HG03439 (cell line): ENCODE data around the gene COL27A1.

Source experiments
- ATAC-seq: cut with Tn5 transposase; IDR thresholded peaks from one replicate; pipeline ENCODE4 v1.9.1; 2021; ENCODE audit warnings: mild to moderate bottlenecking, moderate library complexity; ENCODE audit not compliant: unreplicated experiment

Gene COL27A1

DNA sequence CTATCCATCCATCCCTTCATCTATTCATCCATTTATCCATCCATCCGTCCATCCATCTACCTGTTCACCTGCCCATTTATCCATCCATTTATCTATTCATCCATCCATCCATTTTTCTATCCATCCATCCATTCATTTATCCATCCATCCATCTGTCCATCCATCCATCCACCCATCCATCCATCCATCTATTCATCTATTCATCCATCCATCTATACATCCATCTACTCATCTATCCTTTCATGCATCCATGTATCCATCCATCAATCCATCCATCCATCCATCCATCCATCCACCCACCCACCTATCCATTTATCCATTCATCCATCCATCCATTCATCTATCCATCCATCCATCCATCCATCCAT is 10.8 kb downstream of the COL27A1 start:
- ATAC-seq, result no peak

DNA sequence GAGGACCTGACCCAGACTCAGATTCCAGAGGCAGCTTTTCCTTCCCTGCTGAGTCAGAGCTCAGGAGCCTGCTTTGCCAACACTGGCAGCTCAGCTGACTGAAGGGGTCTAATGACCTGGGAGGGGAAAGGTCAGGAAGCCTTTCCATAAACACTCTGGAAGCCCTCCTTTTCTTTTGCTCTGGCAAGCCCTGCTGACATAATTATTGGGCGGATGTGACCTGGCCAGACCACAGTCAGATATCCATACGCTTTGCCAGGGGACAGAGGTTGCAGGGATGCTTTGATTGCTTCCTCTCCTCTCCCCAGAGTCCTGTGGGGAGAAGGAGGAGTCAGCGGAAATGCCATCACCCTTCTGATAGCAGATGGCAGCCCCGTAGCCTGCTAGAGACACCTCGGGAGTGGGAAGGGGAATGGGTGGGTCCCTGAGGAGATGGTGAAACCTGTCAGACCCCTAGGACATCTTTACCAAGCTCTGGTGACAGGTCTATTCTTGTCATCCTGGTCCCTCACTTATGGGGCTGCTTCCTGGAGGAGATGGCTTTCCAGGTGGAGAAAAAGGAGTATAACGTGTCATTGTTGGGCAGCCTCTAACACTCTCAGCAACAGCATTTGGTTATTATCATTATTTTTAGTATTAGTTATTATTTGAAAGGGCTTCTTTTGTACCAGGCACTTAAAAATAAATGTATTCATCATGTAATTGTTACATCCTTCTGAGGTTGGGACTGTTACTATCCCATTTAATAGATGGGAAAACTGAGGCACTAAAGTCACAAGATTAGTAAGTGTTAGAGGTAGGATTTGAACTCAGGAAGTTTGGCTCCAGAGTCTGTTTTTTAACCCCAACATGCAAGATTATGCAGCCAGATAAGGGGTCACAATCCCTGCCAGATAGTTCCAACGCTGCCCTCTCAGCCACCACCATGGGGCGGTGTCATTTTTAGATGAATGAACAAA is 11.6 kb downstream of the COL27A1 start:
- ATAC-seq, result no peak

DNA sequence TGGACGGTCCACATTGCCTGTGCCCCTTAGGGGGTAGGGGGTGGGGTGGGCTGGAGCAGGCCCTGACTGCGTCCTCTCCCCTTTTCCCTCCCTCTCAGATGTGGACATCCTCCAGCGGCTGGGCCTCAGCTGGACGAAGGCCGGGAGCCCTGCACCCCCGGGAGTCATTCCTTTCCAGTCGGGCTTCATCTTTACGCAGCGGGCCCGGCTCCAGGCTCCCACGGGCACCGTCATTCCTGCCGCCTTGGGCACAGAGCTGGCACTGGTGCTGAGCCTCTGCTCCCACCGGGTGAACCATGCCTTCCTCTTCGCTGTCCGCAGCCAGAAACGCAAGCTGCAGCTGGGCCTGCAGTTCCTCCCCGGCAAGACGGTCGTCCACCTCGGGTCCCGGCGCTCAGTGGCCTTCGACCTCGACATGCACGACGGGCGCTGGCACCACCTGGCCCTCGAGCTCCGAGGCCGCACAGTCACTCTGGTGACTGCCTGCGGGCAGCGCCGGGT is 12.3 kb downstream of the COL27A1 start:
- ATAC-seq, result no peak

DNA sequence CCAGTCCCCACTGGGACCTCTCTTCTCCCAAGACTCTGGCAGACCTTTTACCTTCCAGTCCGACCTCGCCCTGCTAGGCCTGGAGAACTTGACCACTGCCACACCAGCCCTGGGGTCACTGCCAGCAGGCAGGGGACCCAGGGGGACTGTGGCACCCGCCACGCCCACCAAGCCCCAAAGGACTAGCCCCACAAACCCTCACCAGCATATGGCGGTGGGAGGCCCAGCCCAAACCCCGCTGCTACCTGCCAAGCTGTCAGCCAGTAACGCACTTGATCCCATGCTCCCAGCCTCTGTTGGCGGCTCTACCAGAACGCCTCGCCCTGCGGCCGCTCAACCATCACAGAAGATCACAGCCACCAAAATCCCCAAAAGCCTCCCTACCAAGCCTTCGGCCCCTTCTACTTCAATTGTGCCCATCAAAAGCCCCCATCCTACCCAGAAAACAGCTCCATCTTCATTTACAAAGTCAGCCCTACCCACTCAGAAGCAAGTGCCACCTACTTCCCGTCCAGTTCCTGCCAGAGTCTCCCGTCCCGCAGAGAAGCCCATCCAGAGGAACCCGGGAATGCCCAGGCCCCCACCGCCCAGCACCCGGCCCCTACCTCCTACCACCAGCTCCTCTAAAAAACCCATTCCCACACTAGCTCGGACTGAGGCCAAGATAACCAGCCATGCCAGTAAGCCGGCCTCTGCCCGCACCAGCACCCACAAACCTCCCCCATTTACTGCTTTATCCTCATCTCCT is 13.1 kb downstream of the COL27A1 start:
- no peak for ATAC-seq

DNA sequence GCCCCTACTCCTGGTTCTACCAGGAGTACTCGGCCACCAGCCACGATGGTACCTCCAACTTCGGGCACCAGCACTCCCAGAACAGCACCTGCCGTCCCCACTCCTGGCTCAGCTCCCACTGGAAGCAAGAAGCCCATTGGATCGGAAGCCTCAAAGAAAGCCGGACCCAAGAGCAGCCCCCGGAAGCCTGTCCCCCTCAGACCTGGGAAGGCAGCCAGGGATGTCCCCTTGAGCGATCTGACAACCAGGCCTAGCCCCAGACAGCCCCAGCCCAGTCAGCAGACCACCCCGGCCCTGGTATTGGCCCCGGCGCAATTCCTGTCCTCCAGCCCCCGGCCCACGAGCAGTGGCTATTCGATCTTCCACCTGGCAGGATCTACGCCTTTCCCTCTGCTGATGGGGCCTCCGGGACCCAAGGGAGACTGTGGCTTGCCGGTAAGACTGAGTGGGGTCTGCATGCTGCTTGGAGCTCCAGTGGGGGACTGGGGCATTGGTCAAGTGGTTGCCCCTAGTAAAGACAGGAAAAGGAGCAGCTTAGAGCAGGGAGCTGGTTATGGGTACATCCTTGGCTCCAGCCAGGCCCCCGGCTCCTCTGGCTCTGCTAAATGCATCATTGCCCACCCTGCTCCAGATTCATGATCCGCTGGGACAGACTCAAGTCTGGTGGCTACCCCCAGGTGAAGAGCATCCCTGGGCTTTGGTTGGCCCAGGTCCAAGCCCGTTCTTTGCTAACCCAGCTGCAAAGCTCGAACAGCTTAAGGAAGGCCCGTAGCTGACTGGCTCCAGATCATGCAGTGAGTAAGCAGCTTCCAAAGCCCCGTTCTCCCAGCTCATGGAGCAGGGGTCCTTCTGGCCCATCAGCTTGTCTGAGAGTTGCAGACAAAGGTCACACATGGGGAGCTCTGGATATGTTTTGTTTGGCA is 14.0 kb downstream of the COL27A1 start:
- ATAC-seq, result no peak

DNA sequence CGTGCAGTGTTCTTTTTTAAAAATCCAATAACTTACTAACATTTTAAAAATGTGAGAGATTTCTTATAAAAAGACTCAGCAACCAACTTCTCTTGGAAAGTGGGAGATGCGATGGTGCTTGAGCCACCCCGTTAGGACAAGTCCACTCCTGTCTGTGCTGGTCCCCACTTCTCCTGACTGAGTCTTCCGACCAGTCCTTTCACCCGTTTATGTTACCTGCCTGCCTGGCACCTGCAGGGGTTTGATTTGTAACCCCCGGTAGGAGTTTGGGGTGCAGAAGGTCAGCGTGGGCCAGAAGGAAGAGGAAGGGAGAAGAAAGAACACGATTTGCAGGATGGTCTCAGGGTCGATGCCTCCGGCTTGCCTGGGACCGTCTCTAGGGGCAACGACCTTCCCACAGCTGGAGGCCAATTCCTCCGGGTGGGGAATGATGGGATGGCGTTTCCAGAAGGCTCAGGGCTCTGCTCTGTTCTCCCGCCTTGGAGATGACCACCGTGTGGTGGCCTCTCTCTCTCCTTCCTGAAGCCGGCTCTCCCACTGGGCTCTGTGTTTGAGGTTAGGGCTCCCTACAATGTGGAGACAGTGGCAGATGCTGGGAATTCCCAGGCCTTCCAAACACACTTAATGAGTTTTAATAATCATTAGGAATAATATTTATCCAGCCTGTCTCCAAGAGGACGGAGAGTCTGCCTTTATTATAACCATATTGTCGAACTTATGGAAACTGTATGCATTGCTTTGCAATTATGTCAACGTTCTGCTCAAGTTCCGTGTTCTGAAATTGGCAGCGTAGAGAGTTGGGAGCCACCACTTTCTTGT is 14.8 kb downstream of the COL27A1 start:
- ATAC-seq, result no peak

DNA sequence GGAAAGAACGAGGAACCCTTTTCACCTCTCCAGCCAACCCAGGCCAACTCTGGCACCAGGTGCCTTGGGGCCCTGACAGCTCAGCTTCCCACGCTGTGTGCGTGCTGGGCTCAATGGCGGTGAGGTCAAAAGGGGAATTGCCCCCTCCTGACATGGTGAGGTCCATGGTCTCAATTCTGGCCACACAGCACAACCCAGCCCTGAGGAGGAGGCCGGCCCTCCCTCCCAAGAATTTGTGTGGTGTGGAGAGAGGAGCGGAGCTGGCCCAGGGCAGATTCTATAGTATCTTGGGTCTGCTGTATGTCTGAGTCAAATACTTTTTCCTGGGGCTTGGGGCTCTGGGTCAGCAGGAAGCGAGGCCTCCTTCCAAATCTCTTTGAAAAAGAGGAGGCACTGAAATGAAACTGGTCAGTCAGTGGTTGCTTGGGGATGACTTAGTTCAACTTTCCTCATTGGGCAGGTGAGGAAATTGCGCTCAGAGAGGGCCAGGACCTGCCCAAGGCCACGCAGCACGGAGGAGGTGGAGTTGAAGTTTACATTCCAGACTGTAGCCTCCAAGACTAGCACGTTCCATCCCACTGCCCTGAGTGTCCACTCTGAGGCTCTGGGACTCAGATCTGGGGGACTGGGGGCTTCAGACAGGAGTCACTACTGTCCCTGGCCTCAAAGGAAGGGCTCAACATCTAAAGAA is 15.6 kb downstream of the COL27A1 start:
- no peak for ATAC-seq

DNA sequence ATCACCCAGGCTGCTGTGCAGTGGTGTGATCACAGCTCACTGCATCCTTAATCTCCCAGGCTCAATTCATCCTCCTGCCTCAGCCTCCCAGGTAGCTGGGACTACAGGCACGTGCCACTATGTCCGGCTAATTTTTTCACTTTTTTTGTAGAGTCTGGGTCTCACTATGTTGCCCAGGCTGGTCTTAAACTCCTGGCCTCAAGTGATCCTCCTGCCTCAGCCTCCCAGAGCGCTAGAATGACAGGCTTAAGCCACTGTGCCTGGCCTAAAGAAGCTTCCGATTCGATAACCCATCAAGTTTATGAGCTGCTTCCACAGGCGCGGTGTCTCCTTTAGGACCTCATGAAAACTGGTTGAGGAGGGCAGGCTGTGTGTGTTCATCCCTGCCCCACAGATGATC is 16.2 kb downstream of the COL27A1 start:
- no peak for ATAC-seq

DNA sequence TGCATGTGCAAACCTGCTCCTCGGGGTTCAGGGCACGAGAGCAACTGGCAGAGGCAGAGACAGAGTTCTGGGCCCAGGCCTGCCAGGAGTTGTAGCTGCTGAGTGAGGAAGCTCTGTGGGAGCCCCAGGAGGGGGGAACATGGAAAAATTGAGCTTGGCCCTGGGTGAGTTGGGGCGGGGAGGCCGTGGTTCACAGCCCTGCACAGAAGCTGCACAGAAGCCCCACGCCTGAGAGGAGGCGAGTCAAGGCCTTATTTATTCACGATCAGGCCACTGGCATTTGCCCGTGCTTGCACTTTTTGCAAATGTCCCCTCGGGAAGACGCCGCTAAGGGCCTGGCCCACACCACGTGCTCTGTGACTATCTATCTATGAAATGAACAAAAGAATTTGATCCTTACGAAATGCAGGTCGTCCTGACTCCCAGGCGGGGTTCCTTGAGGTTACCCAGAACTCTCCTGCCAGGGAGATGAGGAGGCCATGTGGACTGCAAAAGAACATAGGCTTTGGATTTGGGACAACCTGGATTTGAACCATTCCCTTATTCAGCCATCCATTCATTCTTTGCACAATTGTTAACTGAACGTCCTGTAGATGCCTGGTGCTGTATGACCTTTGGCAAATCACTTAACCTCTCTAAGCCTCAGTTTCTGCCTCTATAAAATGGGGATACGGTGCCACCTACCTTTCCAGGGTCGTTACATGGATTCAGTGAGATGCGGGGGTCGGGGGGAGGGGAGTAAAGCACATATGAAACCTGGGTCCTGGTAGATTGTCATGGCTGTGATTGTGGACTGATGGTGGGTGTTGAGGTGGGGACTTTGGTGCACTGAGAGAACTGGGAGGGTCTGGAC is 17.9 kb downstream of the COL27A1 start:
- ATAC-seq, result no peak

DNA sequence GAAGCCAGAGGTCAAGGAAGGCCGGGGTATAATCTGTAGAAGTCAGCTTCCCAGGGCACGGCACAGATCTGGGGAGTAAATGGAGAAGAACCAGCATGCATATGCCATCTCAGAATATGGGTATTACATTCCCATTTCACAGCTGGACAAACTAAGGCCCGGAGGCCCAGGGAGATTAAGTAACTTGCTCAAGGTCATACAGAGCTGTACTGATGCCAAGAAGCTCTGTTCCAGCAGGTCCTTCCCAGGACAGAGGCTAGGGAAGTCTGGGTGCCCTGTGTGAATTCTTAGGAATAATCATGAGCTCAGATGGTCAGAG is 19.2 kb downstream of the COL27A1 start:
- ATAC-seq, result no peak

DNA sequence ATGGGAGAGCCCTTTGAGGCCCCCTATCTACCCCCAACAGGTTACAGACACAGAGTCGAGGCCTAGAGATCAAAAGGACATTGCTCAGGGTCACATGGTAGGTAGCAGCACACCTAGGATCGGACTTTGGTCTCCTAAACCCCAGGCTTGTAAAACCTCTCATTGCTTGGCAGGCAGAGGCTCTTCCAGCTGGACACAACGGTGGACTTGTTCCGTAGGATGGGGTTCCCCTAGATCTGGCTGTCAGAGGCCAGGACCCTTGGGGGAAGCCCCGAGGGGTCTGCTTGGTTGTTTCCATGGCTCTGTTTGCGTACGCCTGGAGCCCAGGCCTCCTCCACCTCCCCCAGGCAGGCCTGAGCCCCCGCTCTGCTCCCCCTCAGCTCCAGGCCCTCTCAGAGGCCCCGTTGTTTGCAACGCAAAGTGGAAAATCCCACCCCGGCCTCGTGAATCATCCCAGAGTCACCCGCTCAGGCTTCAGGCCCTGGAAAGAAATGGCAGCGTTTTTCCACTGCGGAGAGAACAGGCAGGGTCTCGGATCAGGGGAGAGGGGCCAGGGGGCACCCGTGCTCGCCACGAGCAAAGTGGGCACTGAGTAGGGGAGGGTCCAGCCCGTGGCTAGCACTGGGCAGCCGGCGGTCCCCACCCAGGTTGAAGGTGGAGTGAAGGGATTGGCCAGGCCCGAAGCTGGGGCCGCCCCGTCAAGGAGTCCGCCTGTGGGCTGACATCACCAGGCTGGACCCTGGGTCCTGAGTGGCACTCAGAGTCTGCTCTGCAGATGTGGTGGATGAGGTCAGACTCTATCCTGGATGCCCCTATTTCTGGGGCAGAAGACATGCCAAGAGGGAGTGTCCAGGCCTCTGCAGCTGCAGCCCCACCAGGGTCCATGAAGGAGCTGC is 19.8 kb downstream of the COL27A1 start:
- ATAC-seq, result no peak

DNA sequence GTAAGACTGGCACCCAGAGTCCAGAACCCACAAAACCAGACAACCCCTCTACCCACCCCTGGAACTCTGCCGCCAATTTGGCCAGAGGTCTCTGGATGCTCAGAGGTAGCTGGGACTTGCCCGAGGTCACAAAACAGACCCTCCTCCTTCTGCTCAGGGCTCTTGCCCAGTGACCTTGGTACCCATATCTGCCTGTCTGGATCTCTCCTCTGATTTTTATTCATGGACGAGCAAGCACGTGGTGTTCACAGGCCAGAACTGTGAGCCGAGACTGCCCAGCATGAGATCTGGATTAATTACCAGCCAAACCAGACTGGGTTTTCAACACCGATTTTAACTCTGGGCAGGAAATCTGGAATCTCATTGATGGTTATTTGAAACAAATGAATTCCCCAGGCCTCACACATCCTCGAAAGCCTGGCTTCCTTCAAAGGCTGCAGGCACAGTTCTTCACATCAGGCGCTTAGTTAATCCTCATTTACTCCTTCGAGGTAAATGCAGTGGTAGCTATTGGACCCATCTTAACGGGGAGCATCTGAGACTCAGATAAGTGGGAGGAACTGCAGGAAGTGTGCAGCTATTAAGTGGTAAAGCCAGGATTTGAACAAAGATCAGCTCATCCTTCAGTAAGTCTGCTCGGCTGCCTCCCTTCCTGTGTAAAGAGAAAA is 21.4 kb downstream of the COL27A1 start:
- no peak for ATAC-seq

DNA sequence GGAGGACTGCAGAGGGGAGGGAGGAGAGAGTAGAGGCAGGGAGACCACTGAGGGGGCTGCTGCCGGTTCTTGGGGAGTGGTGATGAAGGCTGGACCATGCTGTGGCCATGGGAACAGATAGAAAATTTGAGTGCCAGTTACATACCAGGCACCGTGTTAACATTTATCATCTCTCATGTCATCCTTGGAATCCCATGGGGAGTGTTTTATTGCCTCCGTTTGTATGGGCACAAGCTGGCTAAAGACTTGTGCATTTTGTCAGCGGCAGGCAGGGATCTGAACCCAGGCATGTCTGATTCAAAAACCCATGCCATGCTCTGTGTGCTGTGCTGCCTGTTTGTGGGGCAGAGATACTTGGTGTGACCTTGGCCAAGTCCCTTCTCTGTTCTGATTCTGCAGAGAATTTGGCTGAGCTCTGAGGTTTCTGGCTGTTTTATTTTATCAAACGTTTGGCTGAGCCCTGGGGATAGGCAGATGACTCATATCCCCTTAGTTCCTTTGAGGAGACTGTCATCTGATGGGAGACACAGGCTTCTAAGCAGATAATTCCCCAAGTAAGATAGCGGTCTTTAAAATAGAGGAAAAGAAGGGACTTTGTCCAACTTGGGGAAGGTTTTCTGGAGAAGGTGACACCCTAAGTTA is 22.2 kb downstream of the COL27A1 start:
- no peak for ATAC-seq

DNA sequence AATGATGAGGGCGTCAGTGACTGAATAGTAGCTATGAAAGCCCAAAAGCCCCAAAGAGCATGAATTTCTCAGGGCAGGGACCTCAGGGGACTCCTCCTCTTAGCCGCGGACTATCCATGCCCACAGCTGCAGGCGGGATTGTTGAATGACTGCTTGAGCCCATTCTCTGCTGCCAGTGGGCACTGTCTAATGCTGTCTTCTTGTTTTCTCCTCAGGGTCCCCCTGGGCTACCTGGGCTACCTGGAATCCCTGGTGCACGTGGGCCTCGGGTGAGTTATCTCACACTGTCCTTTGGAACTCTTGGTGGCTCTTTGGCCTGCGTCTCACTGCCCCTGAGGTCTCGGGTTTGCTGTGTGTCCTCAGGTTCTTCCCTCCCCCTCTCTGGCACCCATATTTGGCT is 22.7 kb downstream of the COL27A1 start:
- ATAC-seq, result no peak

DNA sequence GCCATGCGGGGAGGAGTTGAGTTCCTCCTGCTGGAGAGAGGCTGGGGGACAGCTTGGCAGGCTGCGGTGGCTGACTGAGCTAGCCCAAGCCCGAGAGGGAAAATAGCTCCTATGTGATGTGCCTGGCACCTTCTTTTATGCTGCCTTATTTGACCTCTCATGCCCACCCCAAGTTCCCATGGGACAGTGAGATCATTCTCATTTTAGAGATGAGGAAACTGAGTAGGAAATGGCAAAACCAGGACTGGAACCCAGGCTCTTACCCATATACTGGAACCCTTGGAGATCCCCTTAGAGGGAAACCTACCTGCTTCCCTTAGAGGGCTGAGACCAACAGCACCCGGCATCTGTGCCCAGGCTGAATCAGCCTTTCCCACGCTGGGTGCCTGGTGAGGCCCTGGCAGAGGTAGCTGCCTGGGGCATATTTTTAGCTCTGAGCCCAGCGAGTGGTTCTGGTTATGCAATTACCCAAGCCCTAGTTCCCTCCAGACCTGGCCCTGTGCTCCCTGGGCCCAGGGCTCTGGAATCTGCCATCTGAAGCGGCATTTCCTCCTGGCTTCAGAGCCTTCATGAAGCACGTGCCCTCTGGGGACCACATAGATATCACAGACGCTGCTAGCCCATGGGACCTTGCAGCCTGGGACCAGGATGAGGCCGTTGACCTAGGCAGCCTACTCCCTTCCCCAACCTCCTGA is 23.6 kb downstream of the COL27A1 start:
- ATAC-seq, result no peak

DNA sequence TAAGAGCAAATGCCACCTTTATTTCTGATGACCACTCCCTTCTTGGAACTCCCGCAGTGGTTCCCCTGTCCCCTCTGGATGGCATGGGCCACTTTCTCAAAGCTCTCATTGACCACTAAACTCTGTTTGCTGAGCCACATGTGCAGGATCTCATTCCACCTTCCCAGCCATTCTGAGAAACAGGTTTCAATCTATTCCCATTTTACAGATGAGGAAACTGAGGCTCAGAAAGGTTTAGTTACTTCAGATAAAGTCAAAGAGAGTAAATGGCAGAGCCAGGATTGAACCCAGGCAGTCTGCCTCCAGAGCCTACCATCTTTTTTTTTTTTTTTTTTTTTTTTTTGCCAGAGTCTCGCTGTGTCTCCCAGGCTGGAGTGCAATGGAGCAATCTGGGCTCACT is 24.2 kb downstream of the COL27A1 start:
- ATAC-seq, result no peak
